DND-41 (cell line): ENCODE data around the gene DHRSX.
"Not testable (repeated sequence)": the region's sequence is repeated elsewhere in the genome, so short reads cannot be mapped to it uniquely, and the experiment has no call there.

ENCODE experiments used
- EZH2 ChIP-seq: IDR thresholded peaks from 3 replicates; pipeline ENCODE4 v1.6.1; 2012; ENCODE audit warnings: borderline replicate concordance, low read depth, mild to moderate bottlenecking, moderate library complexity, low read length, inconsistent platforms; ENCODE audit not compliant: severe bottlenecking
- TF ChIP-seq, protein P1 (sequence below): IDR thresholded peaks from 2 replicates; pipeline ENCODE4 v1.5.1; 2012; ENCODE audit warnings: borderline replicate concordance, low read length, moderate library complexity, mild to moderate bottlenecking; ENCODE audit not compliant: poor library complexity, severe bottlenecking; ENCODE audit errors: extremely low read depth

DNA sequence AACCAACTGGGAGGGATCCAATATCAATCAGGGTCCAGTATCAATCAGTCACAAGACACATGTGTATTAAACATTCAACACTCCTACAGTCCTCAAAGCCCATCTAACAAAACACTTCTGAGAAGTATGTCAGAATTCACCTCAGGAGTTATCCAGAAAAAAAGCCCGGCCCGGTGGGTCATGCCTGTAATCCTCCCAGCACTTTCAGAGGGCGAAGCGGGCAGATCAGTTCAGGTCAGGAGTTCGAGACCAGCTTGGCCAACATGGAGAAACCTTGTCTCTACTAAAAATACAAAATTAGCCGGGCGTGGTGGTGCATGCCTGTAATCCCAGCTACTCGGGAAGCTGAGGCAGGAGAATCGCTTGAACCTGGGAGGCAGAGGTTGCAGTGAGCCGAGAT lies 229.2 kb downstream of the DHRSX start:
- TF ChIP-seq, protein P1, sequence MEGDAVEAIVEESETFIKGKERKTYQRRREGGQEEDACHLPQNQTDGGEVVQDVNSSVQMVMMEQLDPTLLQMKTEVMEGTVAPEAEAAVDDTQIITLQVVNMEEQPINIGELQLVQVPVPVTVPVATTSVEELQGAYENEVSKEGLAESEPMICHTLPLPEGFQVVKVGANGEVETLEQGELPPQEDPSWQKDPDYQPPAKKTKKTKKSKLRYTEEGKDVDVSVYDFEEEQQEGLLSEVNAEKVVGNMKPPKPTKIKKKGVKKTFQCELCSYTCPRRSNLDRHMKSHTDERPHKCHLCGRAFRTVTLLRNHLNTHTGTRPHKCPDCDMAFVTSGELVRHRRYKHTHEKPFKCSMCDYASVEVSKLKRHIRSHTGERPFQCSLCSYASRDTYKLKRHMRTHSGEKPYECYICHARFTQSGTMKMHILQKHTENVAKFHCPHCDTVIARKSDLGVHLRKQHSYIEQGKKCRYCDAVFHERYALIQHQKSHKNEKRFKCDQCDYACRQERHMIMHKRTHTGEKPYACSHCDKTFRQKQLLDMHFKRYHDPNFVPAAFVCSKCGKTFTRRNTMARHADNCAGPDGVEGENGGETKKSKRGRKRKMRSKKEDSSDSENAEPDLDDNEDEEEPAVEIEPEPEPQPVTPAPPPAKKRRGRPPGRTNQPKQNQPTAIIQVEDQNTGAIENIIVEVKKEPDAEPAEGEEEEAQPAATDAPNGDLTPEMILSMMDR, result not testable (repeated sequence)
- not testable (repeated sequence) for TF ChIP-seq EZH2
